ENCODE measurements around the gene NELFB.

NELFB gene

DNA sequence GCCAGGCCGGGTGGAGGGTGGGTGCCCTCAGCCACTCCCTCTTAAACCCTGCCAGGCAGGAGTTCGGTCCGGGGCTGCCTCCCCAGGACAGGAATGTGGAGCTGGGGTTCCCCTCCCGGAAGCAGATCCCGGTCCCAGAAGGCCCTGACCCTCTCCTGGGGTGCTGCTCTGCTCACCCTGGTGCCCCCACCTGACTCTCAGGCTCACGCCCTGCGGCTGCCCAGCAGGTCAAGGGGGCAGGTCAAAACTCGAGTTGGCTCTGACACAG, 50.6 kb downstream of the NELFB start:
- peaks cover 15% of the 10 kb centered on the region for H3K27me3 ChIP-seq (ENCODE audit: insufficient read depth, low read length)
- peaks cover 29% of the 10 kb centered on the region for H3K4me1 ChIP-seq (ENCODE audit: insufficient read depth, low read length)
- H3K27ac ChIP-seq (ENCODE audit: low read depth, low read length) = no peak overlapping the region
- 73% methylated on average over 8 of the region's 8 CpGs for WGBS
- H3K4me3 ChIP-seq (ENCODE audit: low read length) = no peak overlapping the region
- no peaks in the 10 kb centered on the region for H3K9me3 ChIP-seq (ENCODE audit: insufficient read depth, low read depth, low read length)
- no peak overlapping the region for H3K9ac ChIP-seq (ENCODE audit: low read depth, low read length)
- H3K36me3 ChIP-seq (ENCODE audit: insufficient read depth, low read length) = no peaks in the 10 kb centered on the region

DNA sequence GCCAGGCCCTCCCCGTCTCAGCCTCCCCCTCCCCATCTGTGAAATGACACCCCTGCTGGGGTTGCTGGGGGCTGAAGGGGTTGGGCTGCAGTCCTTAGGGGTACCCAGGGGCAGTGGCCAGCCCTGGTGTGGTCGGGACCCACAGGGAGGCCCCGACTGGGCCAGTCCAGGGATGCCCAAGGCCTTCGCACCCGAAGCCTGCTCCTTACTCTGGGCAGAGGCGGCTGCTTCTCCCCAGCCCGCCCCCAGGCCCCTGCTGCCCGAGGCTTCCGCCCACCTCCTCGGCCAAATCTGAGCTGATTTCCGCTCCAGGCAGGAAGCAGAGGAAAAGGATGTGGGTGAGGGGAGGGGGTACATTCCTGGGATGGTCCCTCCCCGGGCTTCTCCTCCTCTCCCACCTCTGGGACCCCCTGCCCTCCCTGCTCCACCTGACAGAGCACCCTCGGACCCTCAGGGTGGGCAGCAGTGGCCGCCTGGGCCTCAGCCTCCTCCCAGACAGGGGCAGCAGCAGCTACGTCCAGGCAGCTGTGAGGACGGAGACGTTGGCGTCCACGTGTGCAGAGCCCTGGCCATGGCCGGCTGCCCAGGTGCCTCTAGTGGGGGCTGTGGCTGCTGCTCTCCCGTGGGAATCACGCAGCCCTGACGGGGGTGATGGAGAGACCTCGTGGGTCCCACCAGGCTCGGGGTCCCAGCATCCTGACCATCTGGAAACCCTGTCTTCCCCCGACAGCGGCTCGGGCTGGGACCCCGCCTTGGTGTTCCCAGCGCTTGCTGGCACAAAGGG, 51.1 kb downstream of the NELFB start:
- 79% methylated on average over 28 of the region's 30 CpGs for WGBS
- Histone ChIP-seq H3K9me3 (ENCODE audit: insufficient read depth, low read depth, low read length) (no peaks in the 10 kb centered on the region), H3K27ac (ENCODE audit: low read depth, low read length) (no peak overlapping the region), H3K4me3 (ENCODE audit: low read length) (no peak overlapping the region), H3K4me1 (ENCODE audit: insufficient read depth, low read length) (peaks cover 31% of the 10 kb centered on the region), H3K27me3 (ENCODE audit: insufficient read depth, low read length) (peaks cover 15% of the 10 kb centered on the region), H3K36me3 (ENCODE audit: insufficient read depth, low read length) (no peaks in the 10 kb centered on the region), H3K9ac (ENCODE audit: low read depth, low read length) (no peak overlapping the region)

DNA sequence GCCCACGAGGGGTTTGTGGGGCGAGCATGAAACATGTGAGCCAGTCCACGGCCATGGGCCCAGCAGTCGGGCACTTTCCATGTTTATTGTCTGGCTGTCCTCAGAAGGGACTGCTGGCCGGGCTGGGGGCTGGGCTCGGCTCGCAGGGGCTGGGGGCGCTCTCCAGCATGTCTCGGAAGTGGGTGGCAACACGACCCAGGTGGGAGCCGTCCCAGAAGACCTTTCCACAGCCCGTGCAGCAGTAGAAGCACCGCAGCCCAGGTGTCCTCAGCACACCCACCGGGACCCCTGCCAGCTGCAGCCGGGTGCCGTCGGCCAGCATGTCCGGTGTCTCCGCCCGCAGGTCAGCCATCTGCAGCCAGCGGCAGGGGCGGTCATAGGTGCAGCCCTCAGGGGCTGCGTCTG, 51.7 kb downstream of the NELFB start:
- H3K36me3 ChIP-seq (ENCODE audit: insufficient read depth, low read length) = no peaks in the 10 kb centered on the region
- peaks cover 15% of the 10 kb centered on the region for H3K27me3 ChIP-seq (ENCODE audit: insufficient read depth, low read length)
- H3K9ac ChIP-seq (ENCODE audit: low read depth, low read length) = no peak overlapping the region
- H3K27ac ChIP-seq (ENCODE audit: low read depth, low read length) = no peak overlapping the region
- H3K4me1 ChIP-seq (ENCODE audit: insufficient read depth, low read length) = peaks cover 31% of the 10 kb centered on the region
- H3K9me3 ChIP-seq (ENCODE audit: insufficient read depth, low read depth, low read length) = no peaks in the 10 kb centered on the region
- WGBS = 91% methylated on average over 23 of the region's 23 CpGs
- no peak overlapping the region for H3K4me3 ChIP-seq (ENCODE audit: low read length)

DNA sequence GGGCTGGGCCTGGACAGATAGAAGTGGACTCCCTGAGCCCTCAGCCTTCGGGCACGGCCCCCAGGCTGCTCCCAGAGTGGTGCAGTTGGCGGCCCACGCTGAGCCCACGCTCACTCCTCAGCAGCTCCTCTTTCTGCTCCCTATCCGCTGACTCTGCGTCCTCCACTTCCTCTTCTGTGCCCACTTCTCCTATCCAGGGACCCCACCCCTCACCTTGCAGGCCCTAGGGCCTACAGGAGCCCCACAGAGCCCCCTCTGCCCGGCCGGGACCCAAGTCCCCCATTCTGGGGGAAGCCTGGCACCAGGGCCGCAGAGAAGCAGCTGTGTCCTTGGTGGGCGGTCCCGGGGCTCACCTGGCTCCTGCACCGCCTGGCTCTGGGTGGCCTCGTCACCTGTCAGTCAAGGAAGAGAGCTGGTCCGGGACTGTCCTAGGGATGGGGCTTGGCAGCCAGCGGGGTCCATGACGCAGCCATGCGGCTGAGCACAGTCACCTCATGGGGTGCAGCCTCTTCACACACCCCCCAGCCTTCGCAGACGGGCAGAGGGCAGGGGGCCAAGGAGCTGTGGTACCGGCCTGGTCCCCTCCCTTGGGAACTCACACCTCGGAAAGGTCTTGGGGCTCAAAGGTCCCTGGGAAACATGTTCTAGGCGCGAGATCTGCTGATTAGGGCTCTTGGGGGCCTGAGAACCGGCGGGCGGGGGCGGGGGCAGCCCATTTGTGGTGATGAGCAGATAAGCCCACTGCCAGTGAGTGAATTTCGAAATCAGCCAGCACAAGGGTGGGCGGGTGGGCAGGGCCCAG, 52.3 kb downstream of the NELFB start:
- Histone ChIP-seq H3K27me3 (ENCODE audit: insufficient read depth, low read length) (peaks cover 15% of the 10 kb centered on the region), H3K4me3 (ENCODE audit: low read length) (no peak overlapping the region), H3K9ac (ENCODE audit: low read depth, low read length) (no peak overlapping the region), H3K4me1 (ENCODE audit: insufficient read depth, low read length) (peaks cover 31% of the 10 kb centered on the region), H3K9me3 (ENCODE audit: insufficient read depth, low read depth, low read length) (no peaks in the 10 kb centered on the region), H3K36me3 (ENCODE audit: insufficient read depth, low read length) (no peaks in the 10 kb centered on the region), H3K27ac (ENCODE audit: low read depth, low read length) (no peak overlapping the region)
- WGBS = 87% methylated on average over 30 of the region's 30 CpGs

DNA sequence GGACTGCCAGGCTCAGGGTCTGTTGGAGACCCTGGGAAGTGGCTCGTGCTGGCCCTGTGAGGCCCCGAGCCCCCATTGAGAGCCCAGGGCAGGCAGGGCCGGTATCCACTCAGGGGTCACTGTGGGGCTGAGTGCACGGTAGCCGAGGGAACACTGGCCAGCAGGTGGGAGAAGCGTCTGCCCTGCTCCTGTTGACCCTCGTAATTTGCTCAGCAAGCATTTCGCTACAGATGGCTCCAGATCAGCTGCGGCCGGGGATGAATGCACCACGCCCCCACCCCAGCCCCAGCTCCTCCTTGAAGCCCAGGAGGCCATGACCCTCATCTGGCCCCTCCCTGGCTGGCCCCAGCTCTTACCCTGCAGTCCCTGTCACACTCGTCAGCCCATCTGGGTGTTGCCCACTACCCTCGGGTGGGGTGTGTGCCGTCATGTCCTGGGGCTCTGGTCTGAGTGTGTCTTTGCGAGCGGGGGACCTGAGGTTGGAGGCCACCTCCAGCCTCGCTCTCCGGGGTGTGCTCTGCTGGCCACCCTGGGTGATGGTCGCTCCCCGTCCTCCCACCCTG, 53.0 kb downstream of the NELFB start:
- 83% methylated on average over 20 of the region's 20 CpGs for WGBS
- Histone ChIP-seq H3K9me3 (ENCODE audit: insufficient read depth, low read depth, low read length) (no peaks in the 10 kb centered on the region), H3K27me3 (ENCODE audit: insufficient read depth, low read length) (peaks cover 8% of the 10 kb centered on the region), H3K9ac (ENCODE audit: low read depth, low read length) (no peak overlapping the region), H3K36me3 (ENCODE audit: insufficient read depth, low read length) (no peaks in the 10 kb centered on the region), H3K4me3 (ENCODE audit: low read length) (no peak overlapping the region), H3K27ac (ENCODE audit: low read depth, low read length) (no peak overlapping the region), H3K4me1 (ENCODE audit: insufficient read depth, low read length) (peaks cover 27% of the 10 kb centered on the region)

DNA sequence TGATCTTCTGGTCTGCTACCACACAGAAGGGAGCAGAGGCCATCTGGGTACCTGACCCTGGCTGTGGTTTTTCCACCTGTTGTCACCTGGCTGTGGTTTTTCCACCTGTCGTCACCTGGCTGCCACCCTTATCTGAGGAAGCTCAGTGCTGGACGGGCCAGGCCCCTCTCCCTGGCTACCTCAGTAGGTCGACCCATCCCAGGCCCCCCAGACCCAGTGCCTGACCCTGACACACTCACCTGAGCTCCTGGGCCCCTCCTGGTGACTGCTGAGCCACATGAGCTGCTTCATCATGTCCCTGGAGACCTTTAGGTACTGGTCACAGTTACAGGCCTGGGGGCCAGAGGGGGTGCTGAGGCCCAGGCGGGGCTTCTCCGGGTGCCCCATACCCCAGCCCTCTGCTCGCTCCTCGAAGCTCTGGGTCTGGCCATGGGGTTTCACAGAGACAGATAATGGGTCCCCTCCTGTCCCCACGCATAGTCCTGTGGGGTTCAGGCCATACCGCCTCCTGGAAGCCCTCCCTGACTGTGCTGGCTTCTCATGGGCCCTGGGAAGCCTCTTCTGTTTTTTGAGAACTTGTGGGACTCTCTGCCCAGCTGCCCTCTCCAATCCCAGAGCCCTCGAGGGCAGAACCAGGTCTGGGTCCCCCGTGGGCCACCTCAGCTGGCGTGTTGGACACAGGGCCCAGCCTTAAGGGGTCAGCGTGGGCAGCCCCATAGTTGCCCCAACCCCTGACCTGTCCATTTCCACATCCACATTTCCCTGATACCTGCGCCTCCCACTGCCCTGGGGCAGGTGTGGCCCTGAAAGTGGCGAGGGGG, 54.5 kb downstream of the NELFB start:
- Histone ChIP-seq H3K27ac (ENCODE audit: low read depth, low read length) (no peak overlapping the region), H3K9ac (ENCODE audit: low read depth, low read length) (no peak overlapping the region), H3K27me3 (ENCODE audit: insufficient read depth, low read length) (no peaks in the 10 kb centered on the region), H3K4me1 (ENCODE audit: insufficient read depth, low read length) (peaks cover 23% of the 10 kb centered on the region), H3K9me3 (ENCODE audit: insufficient read depth, low read depth, low read length) (no peaks in the 10 kb centered on the region), H3K36me3 (ENCODE audit: insufficient read depth, low read length) (no peaks in the 10 kb centered on the region), H3K4me3 (ENCODE audit: low read length) (no peak overlapping the region)
- WGBS = 90% methylated on average over 15 of the region's 15 CpGs

DNA sequence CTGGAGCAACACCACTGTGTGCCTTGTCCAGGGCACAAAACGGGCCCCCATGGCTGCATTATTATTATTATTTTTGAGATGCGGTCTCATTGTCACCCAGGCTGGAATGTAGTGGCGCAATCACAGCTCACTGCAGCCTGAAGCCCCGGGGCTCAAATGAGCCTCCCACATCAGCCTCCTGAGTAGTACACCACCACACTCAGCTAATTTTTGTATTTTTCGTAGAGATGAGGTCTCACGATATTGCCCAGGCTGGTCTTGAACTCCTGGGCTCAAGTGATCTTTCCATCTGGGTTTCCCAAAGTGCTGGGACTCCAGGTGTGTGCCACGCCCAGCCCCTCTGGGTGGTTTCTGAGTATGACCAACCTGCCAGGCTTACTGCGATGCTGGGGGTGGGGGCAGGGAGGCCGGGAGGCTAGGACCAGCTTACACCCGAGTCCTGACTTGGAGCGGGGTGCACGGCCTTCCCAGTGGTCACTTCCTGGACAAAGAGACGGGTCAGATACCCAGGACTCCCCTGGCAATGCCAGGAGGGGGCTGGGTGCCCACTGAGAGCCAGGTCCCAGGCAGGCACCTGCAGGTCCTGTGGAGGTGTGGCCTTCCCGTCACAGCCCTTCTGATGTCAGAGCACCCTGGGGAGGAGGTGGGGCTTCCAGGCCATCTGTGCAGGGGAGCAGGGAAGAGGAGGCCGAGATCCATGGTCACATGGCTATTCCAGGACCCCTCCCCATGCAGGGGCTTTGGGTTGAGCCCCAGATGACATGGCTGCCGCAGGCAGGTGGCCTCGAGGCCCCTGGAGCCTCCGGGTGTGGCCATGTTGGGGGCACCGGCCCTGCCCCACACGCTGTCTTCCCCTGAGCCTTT, 55.3 kb downstream of the NELFB start:
- Histone ChIP-seq H3K4me1 (ENCODE audit: insufficient read depth, low read length) (peaks cover 19% of the 10 kb centered on the region), H3K9ac (ENCODE audit: low read depth, low read length) (no peak overlapping the region), H3K27ac (ENCODE audit: low read depth, low read length) (no peak overlapping the region), H3K27me3 (ENCODE audit: insufficient read depth, low read length) (no peaks in the 10 kb centered on the region), H3K9me3 (ENCODE audit: insufficient read depth, low read depth, low read length) (no peaks in the 10 kb centered on the region), H3K36me3 (ENCODE audit: insufficient read depth, low read length) (no peaks in the 10 kb centered on the region), H3K4me3 (ENCODE audit: low read length) (no peak overlapping the region)
- WGBS = 89% methylated on average over 20 of the region's 20 CpGs

DNA sequence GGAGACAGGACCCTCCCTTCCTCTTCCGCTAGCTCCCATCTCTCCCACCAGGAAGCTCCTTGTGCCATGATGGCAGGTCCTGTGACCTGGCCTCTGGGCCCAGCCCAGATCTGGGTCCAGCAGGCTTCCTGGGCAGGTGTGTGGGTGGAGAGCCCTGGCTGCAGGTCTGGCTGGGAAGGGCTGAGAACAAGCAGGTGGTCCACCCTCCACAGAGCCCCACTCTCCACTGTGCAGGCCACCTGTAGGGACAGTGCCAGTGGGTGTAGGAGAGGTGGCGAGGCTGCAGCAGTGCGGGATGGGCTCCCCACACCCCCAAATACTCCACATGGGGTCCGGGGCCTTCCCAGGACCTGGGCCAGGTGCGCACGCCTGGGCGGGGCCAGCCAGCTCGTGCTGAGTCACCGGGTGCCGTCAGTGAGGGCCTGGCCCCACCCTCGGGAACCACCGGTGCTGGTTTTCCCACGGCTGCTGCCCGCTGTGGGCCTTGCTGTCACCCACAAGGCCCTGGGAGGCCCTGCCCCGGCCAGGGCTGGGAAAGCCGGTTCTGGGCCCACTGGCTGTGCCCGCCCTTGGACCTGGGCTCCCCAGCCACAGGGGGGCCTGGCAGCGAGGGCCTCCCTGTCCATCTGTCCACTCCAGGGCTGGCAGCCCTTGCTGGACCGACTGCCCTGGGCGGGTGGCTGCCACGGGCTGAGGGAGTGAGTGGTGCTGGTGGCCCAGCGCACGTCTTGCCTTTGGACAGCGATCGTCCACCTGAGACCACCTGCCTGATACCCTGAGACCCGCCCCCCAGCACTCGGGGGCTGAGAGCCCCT, 56.3 kb downstream of the NELFB start:
- Histone ChIP-seq H3K27me3 (ENCODE audit: insufficient read depth, low read length) (no peaks in the 10 kb centered on the region), H3K9ac (ENCODE audit: low read depth, low read length) (no peak overlapping the region), H3K4me3 (ENCODE audit: low read length) (no peak overlapping the region), H3K36me3 (ENCODE audit: insufficient read depth, low read length) (no peaks in the 10 kb centered on the region), H3K27ac (ENCODE audit: low read depth, low read length) (no peak overlapping the region), H3K9me3 (ENCODE audit: insufficient read depth, low read depth, low read length) (no peaks in the 10 kb centered on the region), H3K4me1 (ENCODE audit: insufficient read depth, low read length) (peaks cover 14% of the 10 kb centered on the region; the same call in 1 of the 2 replicates)
- 91% methylated on average over 27 of the region's 27 CpGs for WGBS

DNA sequence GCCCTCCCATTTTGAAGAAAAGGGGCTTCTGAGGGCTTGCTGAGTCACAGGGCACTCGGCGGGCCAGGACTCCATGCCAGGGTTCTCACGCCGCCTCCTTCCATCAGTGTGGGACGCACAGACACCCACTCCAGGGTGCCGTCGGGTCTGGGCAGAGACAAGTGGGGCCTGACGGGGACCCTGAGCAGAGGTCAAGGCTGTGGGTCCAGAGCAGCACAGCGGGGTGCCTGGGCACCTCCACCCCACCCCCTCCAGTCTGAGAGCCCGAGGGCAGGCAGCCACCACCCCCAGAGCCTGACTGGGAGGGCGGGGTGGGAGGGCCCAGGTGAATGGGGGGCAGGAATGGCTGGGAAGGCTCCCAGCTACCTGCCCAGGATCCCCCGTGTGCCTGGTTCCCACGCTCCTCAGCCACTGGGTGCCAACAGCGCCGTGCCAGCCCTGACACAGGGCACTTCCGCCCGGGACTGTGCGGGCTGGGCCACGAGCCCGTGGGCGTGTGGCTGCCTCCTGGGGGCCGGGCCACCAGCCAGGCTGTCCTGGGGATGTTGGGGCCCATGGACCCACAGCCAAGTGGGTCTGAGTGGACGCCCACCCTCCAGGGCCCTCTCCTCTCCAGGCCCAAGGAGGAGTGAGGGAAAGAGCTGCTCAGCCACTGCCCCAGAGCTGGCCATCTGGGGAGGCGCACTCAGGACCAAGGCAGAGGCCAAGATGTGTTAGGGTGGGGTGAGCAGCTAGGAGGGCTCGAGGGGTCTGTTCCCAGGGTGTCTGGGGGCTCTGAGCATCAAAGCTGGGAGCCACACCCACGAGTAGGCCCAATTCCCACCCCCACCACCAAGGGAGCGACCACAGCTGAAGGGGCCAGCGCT, 57.1 kb downstream of the NELFB start:
- Histone ChIP-seq H3K36me3 (ENCODE audit: insufficient read depth, low read length) (no peaks in the 10 kb centered on the region), H3K4me1 (ENCODE audit: insufficient read depth, low read length) (peaks cover 13% of the 10 kb centered on the region; the same call in 1 of the 2 replicates), H3K9ac (ENCODE audit: low read depth, low read length) (no peak overlapping the region), H3K27ac (ENCODE audit: low read depth, low read length) (no peak overlapping the region), H3K4me3 (ENCODE audit: low read length) (no peak overlapping the region), H3K9me3 (ENCODE audit: insufficient read depth, low read depth, low read length) (no peaks in the 10 kb centered on the region), H3K27me3 (ENCODE audit: insufficient read depth, low read length) (no peaks in the 10 kb centered on the region)
- 91% methylated on average over 28 of the region's 28 CpGs for WGBS

Data from HUES64 (cell line).